PC-3 (cell line): ENCODE measurements around the gene ZNF816.

ENCODE experiments used
- EZH2 ChIP-seq: fragments of 300-600 bp; sonication (generic); IDR thresholded peaks from one replicate; pipeline ENCODE4 v1.6.1; 2017; ENCODE audit warnings: antibody characterized with exemption, mild to moderate bottlenecking, low read length; ENCODE audit not compliant: unreplicated experiment
- EZH2phosphoT487 ChIP-seq: fragments of 300-600 bp; sonication (generic); IDR thresholded peaks from 2 replicates; pipeline ENCODE4 v1.6.1; 2018; ENCODE audit warnings: mild to moderate bottlenecking, antibody characterized with exemption, low read length, borderline replicate concordance
- TF ChIP-seq, protein P1 (sequence below): fragments of 300-600 bp; sonication (generic); conservative IDR thresholded peaks from 2 replicates; pipeline ENCODE4 v1.5.1; 2017; ENCODE audit warnings: antibody characterized with exemption, low read depth, mild to moderate bottlenecking, low read length

- no peak for TF ChIP-seq EZH2phosphoT487
- TF ChIP-seq, protein P1, sequence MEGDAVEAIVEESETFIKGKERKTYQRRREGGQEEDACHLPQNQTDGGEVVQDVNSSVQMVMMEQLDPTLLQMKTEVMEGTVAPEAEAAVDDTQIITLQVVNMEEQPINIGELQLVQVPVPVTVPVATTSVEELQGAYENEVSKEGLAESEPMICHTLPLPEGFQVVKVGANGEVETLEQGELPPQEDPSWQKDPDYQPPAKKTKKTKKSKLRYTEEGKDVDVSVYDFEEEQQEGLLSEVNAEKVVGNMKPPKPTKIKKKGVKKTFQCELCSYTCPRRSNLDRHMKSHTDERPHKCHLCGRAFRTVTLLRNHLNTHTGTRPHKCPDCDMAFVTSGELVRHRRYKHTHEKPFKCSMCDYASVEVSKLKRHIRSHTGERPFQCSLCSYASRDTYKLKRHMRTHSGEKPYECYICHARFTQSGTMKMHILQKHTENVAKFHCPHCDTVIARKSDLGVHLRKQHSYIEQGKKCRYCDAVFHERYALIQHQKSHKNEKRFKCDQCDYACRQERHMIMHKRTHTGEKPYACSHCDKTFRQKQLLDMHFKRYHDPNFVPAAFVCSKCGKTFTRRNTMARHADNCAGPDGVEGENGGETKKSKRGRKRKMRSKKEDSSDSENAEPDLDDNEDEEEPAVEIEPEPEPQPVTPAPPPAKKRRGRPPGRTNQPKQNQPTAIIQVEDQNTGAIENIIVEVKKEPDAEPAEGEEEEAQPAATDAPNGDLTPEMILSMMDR, result no peak
- TF ChIP-seq EZH2, result no peak
These were observed 14.5 kb downstream of the ZNF816 start for GRCh38 chr19:52948025-52948770.
